CD4-positive, alpha-beta T cell treated with Interleukin-10 for 1 hour (primary cell): ENCODE data around the gene STK16.
A peak's percentile ranks its signal among the peaks of the same experiment; 100 is the strongest.
"Not testable (repeated sequence)": the region's sequence is repeated elsewhere in the genome, so short reads cannot be mapped to it uniquely, and the experiment has no call there.

Experiments used
- DNase-seq: peaks from one replicate; pipeline ENCODE4 v3.0.0-alpha.2; 2020

The STK16 gene

GRCh38 chr2:219246559-219246958 is 1.3 kb downstream of the STK16 start:
- DNase-seq: no peak

GRCh38 chr2:219247678-219248642 is 2.7 kb downstream of the STK16 start:
- DNase-seq: peak; percentile 80

GRCh38 chr2:219248845-219249202 is 3.5 kb downstream of the STK16 start:
- DNase-seq: no peak

DNA sequence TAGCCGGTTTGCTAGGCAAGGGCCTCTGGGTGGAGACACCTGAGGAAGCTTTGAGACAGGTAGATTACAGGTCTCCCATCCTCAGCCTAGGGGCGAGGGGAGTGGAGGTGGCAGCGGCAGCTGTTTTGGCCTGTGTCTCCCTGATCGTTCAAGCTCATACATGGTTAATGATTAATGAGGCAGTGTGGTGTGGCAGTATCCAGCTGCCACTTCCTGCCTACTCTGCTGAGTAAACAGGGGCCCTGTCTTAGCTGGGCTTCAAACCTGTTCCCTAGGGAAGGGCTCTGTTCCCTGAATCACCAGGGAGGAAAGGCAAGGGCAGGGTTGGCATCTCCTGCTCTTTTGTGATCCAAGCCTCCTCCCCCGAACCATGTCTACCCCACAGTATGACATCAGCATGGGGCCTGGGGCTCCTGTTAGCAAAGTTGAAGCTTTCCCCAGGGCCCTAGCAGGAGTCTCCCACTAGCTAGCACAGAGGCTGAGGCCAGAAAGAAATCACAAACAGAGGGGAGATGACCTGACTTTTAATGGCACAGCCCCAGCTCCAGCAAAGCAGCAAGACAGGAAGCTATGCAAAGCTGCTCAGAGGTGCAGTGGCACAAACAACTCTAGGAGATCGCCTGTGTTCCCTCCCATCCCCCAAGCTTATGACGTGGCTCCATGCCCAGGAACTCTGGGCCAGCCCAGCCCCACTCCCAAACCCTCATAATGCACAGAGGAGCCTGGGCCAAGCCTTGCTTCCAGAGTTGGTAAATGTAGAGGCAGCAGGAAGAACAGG is 4.1 kb downstream of the STK16 start:
- DNase-seq: peak; percentile 65

DNA sequence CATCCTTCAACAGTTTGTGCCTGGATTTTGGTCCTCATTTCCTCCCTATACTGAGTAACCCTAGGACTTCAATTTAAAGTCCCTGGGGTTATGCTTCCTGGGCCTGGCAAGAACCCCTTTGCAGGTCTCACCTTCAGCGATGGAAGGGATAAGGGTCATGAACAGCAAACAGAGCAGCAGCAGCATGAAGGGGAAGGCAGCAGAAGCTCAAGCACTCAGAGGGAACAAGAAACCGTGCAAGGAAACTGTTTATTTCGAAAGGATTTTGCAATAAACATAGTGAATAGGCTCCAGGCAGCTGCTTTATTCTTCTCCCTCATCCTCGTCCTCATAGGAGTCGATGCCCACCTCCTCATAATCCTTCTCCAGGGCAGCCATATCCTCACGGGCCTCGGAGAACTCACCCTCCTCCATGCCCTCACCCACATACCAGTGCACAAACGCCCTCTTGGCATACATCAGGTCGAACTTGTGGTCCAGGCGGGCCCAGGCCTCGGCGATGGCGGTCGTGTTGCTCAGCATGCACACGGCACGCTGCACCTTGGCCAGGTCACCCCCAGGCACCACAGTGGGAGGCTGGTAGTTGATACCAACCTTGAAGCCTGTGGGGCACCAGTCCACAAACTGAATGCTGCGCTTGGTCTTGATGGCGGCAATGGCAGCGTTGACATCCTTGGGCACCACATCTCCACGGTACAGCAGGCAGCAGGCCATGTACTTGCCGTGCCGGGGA is 4.9 kb downstream of the STK16 start:
- DNase-seq: no peak

- DNase-seq: no peak
These were observed 6.4 kb downstream of the STK16 start for GRCh38 chr2:219251656-219252055.

DNA sequence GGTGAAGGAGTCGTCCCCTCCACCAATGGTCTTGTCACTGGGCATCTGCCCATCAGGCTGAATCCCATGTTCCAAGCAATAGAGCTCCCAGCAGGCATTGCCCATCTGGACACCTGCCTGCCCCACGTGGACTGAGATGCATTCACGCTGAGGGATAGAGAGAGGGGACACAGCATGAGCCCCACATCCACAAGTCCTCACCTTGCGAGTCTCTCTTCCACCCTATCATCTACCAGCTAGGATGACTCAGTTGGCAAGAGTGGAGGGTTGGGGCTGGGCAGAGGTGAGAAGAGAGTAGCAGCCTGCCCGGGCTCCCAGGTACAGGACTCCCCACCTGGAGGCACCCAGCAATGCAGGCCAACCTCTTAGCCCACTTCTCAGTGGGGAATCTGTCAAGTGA is 6.8 kb downstream of the STK16 start:
- DNase-seq: peak; percentile 25

- no peak for DNase-seq
These were observed 7.3 kb downstream of the STK16 start for GRCh38 chr2:219252570-219252899.

DNA sequence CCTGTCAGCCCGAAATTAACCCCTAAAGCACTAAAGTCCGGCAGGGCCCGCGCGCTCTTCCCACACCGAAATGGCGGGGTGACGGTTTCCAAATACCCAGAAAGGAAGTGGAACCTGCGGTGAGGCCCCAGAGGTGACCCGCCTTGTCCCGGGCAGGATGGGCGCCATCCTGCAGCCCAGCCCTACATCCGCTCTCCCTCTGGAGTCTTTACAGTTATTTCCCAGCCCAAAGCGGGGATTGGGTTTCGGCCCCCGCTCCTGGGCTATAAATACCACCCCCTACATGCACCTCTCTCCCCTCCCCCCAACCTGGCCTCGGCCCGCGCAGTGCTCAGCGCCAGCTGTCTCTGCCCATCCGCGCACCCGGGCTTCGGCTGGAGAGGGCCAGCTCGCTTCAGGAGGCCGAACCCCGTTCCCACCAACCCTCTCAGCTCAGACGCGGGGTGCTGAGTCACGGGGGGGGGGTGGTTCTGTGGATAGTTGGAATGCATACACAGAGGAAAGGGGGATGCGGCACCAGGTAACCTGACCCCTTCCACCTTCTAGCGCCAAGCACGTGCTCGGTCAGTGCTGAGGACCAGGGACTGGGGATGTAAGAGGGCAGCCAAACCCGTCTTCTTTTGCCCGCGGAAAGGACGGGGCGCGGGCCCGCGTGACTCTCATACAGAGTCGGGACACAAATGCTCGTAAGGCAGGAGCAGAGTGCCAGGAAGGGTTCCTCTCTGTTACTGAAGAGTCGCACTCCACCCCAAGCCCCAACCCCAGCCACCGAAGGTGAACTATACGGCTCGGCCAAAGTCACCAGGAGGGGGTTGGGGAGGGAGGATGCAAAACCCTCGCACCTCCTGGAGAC is 7.8 kb downstream of the STK16 start, which contains the start of gene TUBA4B:
TUBA4B (plus strand) TSS at position 344 of the 853 bp plus-strand sequence; CDS start at position 509, 165 bp downstream.
- peak; percentile 50 for DNase-seq

GRCh38 chr2:219253753-219254589 is 8.7 kb downstream of the STK16 start, which contains the start of gene TUBA4A:
Gene TUBA4A, minus strand, starts transcription at chr2:219253918. Its CDS starts 60 bp downstream, at chr2:219253858.
- peak; percentile 93 for DNase-seq

DNA sequence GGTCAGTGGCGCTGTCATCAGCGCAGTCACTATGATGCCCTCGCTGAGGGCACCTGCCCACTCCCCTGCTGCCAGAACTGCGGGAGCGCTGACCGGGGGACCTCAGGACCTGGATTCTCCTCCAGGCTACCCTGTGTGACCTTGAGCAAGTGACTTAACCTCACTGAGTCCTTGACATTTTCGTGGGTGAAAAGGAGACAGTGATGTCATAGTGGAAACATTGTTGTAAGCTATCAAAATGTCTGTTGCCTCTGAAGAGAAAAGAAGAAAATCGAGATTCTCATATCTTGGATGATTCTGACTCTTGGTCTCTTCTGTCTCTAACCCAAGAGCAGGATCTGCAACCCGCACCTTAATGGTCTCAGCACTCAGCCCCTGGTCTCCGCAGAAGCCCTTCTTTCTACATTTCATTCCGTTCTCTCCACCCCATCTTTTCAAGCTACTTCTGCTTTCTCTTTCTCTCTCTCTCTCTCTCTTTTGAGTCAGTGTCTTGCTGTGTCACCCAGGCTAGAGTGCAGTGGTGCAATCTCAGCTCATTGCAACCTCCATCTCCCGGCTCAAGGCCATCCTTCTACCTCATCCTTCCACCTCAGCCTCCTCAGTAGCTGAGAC is 9.4 kb downstream of the STK16 start:
- DNase-seq: peak; percentile 60

DNA sequence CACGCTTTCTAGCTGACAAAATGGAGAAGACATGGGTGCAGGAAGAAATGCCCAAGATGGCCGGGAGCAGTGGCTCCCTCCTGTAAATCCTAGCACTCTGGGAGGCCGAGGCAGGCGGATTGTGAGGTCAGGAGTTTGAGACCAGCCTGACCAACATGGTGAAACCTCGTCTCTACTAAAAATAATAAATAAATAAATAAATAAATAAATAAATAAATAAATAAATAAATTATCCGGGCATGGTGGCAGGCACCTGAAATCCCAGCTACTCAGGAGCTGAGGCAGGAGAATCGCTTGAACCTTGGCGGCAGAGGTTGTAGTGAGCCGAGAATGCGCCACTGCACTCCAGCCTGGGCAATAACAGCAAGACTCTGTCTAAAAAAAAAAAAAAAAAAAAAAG is 13.7 kb downstream of the STK16 start:
- not testable (repeated sequence) for DNase-seq

DNA sequence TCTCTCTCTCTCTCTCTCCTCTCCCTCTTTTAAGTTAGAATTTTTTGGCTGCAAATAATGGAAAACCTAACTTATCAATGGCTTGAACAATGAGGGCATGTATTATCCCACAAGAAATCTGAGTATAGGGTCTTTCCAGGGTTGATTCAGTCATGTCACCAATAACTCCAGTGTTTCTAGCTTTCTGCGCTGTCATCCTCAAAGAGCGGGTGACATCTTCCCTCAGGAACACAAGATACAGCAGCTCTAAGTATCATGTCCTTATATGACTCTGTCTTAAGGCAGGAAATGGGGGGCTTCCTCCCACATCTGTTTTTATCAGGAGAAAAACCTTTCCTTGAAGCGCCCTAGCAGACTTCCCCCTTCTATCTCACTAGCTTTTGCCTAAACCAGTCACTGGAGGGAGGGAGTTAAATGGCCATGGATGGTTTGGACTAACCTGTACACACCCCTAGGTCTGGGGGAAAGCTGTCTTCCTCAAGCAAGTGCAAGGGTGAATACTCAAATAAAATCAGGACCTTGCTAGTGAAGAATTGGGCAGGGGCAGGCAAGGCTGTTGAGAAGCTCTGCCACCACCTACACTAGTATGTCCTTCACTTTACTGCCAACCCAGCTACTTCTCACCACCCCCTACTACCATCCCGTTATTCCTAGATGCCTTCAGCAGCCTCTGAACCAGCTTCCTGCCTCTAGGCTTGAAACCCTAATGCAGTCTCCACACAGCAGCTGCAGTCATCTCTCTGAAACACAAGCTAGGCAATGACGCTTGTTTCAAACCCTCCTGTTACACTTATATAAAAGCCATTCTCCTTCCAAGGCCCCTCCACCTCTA is 16.0 kb downstream of the STK16 start:
- DNase-seq: no peak

DNA sequence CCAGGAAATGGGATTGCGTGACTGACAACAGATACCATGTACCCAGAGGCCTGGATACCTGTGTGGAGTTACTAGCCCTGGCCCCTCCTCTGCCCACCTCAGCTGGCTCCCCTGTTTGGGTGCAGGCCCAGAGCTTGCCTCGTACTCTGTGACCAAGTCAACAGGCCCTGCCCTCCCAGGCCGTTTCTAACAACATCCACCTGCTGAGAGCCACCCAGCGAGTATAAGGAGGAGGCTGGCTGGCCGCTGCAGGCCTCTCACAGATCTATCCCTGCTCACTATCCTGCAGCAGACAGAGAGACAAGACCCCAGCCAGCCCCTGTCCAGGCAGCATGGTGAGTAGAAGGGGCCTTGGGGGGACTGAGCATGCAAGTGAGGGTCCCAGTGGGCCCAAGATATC is 21.0 kb downstream of the STK16 start:
- DNase-seq: no peak

- DNase-seq: no peak
These were observed 21.6 kb downstream of the STK16 start for GRCh38 chr2:219266886-219267285.

GRCh38 chr2:219268294-219268693 is 23.0 kb downstream of the STK16 start:
- DNase-seq: no peak

- no peak for DNase-seq
These were observed 24.2 kb downstream of the STK16 start for GRCh38 chr2:219269362-219270054.

DNA sequence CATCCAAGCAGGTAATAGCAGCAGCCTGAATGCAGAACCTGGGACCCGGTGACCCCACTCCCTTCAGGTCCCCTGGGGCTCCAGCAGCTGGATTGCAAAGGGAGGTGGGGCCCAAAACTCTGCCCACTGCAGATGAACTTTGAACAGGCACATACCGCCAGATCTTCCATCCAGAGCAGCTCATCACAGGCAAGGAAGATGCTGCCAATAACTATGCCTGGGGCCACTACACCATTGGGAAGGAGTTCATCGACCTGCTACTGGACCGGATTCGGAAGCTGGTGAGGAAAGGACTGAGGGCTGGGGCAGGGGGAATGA is 24.7 kb downstream of the STK16 start:
- DNase-seq: no peak

DNA sequence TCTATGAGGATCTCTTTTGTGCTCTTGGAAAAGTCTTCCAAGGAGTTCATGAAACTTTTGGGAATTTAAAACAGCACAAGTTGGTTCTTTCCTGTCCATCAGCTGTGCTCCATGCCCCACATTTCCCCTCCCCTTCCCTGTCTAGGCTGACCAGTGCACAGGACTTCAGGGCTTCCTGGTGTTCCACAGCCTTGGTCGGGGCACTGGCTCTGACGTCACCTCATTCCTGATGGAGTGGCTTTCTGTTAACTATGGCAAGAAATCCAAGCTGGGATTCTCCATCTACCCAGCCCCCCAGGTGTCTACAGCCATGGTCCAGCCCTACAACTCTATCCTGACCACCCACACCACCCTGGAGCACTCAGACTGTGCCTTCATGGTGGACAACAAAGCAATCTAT is 25.7 kb downstream of the STK16 start:
- DNase-seq: no peak
